Subcutaneous adipose tissue (tissue), 4 donors: ENCODE measurements around the gene DMD. TPM values are rescaled to one million over a fixed set of nuclear protein-coding genes. Genes with fewer than 3 reads are reported as not detected.

Experiments used
- CTCF ChIP-seq: fragments of 450-650 bp; IDR thresholded peaks from one replicate; pipeline ENCODE4 v1.5.1; 2016; ENCODE audit warnings: low read depth, mild to moderate bottlenecking, control low read depth, antibody characterized with exemption, moderate library complexity
- total RNA-seq, 4 donors: library from RNA; depleted of rRNA; stranded (reverse); fragments of >200 nt; gene quantifications; one replicate each; pipeline ENCODE4 v1.1.0, GENCODE V29; 2016

Gene DMD
- total RNA-seq, 4 donors from 2014 or later = 35.7 to 87.2 (median 72.1) TPM

- no peak for TF ChIP-seq CTCF
Measured at GRCh38 chrX:31658360-31658759, 1553.0 kb downstream of the DMD start.

GRCh38 chrX:31656013-31656412 is 1555.3 kb downstream of the DMD start:
- no peak for TF ChIP-seq CTCF

GRCh38 chrX:31653422-31653821 is 1557.9 kb downstream of the DMD start:
- TF ChIP-seq CTCF = no peak

DNA sequence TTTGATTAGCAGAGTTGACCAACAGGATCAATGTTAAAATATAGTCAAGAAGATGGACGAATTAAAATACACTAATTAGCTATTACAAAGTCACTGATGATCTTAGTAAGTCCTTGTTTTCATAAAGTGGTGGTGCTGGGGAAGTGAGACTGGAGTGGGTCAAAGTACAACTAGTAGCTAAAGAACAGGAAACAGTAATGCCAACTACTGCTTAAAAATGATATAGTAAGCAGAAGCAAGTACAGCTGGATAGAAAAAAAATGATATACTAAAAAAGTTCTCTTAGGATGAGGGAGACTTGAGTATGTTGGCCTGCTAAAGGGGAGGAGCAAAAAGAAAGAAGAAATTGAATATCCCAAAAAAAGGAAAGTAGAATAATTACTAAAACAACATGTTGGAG is 1558.7 kb downstream of the DMD start:
- TF ChIP-seq CTCF = no peak

DNA sequence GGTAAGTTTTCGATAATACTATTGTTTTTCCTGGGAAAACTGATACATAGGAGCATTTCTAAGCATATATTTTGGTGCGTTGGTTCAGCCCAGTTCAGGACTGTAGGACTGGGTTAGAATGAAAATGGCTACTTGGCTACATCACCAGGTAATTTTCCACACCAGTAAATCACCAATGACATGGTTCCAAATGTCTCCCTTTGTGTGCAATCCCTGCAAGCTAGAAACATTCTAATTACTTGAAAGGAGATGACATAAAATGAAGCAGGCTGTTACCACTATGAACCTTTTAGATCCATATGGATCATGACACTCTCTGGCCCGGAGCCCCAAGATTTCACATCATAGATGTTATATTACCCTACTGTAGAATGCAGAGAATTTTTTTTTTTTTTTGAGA is 1562.1 kb downstream of the DMD start:
- TF ChIP-seq CTCF = no peak

GRCh38 chrX:31633349-31633748 is 1578.0 kb downstream of the DMD start:
- TF ChIP-seq CTCF = no peak

DNA sequence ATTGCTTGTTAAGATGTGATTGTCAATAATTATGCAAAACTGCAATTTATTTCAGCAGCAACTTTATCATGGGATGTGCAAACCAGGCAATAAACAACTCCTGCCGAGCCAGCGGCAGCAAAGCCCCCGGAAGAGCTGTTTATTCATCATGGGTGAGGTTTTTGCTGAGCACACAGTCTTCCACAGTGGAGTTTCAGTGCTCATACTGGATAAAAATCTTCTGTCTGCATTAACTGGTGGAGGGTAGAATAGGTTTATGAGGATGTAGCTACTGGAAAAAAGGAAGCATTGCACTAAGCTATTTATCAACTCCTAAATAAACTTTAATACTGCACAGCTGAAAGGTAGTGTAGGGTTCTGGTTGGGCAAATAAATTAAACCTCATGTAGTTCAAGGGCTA is 1582.2 kb downstream of the DMD start:
- TF ChIP-seq CTCF = no peak
